Stimulated activated naive CD8-positive, alpha-beta T cell treated with anti-CD3 and anti-CD28 coated beads, Interleukin-15, Interleukin-2, amounts not matched to agents 100 ng/mL and 50 ng/mL, for 24 hours (primary cell): ENCODE measurements around the gene TNFRSF17.
A peak's percentile ranks its signal among the peaks of the same experiment; 100 is the strongest.

Experiments used
- H3K27ac Mint-ChIP-seq: one replicate; pipeline ENCODE4 v1.8.0; 2021; ENCODE audit warnings: mild to moderate bottlenecking, mixed read lengths
- H3K27me3 Mint-ChIP-seq: one replicate; pipeline ENCODE4 v1.8.0; 2021; ENCODE audit warnings: mixed read lengths
- H3K36me3 Mint-ChIP-seq: one replicate; pipeline ENCODE4 v1.8.0; 2021; ENCODE audit warnings: low read depth, mixed read lengths
- H3K4me1 Mint-ChIP-seq: one replicate; pipeline ENCODE4 v1.8.0; 2021; ENCODE audit warnings: low read depth, mixed read lengths
- H3K4me3 Mint-ChIP-seq: one replicate; pipeline ENCODE4 v1.8.0; 2021; ENCODE audit warnings: mild to moderate bottlenecking, mixed read lengths
- H3K9me3 Mint-ChIP-seq: one replicate; pipeline ENCODE4 v1.8.0; 2021; ENCODE audit warnings: mixed read lengths

Gene TNFRSF17

GRCh38 chr16:12010388-12011251 is 45.6 kb downstream of the TNFRSF17 start:
- no peaks in the 10 kb centered on the region for H3K9me3 Mint-ChIP-seq
- H3K36me3 Mint-ChIP-seq = peaks cover 11% of the 10 kb centered on the region
- no peak overlapping the region for H3K4me3 Mint-ChIP-seq
- H3K4me1 Mint-ChIP-seq = peaks cover 23% of the 10 kb centered on the region
- no peaks in the 10 kb centered on the region for H3K27me3 Mint-ChIP-seq
- peak overlapping the region; percentile 74 for H3K27ac Mint-ChIP-seq

GRCh38 chr16:12011565-12011964 is 46.6 kb downstream of the TNFRSF17 start:
- Mint-ChIP-seq H3K36me3 (peaks cover 11% of the 10 kb centered on the region), H3K4me1 (peaks cover 23% of the 10 kb centered on the region), H3K27me3 (no peaks in the 10 kb centered on the region), H3K9me3 (no peaks in the 10 kb centered on the region), H3K4me3 (no peak overlapping the region), H3K27ac (no peak overlapping the region)

GRCh38 chr16:12016291-12016947 is 51.4 kb downstream of the TNFRSF17 start:
- Mint-ChIP-seq H3K27me3 (no peaks in the 10 kb centered on the region), H3K27ac (no peak overlapping the region), H3K4me1 (peaks cover 3% of the 10 kb centered on the region), H3K4me3 (no peak overlapping the region), H3K9me3 (no peaks in the 10 kb centered on the region), H3K36me3 (no peaks in the 10 kb centered on the region)

- Mint-ChIP-seq H3K4me1 (peaks cover 5% of the 10 kb centered on the region), H3K36me3 (no peaks in the 10 kb centered on the region), H3K9me3 (no peaks in the 10 kb centered on the region), H3K27ac (no peak overlapping the region), H3K4me3 (no peak overlapping the region), H3K27me3 (no peaks in the 10 kb centered on the region)
These were observed 52.5 kb downstream of the TNFRSF17 start for GRCh38 chr16:12017558-12017957.
